ENCODE results near the gene CFAP57. TPM values are rescaled to one million over a fixed set of nuclear protein-coding genes. Genes with fewer than 3 reads are reported as not detected.

The CFAP57 gene
- total RNA-seq, 1 experiment from 2014 or later: 1.7 TPM

DNA sequence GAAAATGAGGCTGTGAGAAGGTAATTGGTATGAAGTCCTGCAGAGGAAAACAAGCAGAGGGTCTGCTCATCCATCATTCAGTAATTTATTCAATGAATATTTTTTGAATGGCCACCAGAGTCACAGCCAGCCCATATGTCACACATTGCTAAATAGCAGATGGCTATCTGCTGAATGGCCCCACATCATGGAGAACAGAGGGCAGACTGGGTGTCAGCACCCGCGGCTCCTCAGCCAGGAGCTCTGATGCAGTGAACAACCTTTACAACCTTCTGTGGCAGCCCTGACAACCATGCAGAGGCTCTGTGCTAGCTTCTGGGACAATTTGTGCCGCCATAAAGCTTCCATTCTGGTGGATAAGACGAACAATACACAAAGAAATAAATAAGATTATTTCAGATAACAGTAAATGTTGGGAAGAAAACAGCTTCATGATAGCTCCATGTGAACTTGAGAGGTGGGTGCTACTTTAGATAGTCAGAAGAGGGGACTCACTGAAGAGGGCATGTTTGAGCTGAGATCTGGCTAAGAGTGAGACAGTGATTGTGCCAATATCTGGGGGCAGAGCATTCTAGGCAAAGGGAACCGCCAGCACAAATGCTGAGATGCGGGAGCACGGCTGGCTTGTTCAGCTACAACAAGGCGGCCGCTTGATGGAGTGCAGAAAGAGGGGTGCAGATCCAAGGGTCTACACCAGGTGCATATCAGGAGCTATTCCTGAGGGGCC, 116.1 kb downstream of the CFAP57 start:
- no TSS peak for BruUV-seq (replicated peaks)
- H3K9me3 ChIP-seq (ENCODE audit: insufficient read depth, low read depth): no peaks in the 10 kb centered on the region
- no peak overlapping the region for H2AFZ ChIP-seq
- no peaks in the 10 kb centered on the region for H3K9me2 ChIP-seq (ENCODE audit: insufficient read depth)
- no peak overlapping the region for H3K27ac ChIP-seq
- H3K4me1 ChIP-seq (replicated peaks; ENCODE audit: insufficient read depth): peaks cover 32% of the 10 kb centered on the region
- H3F3A ChIP-seq (ENCODE audit: insufficient read depth, low read depth): peaks cover 3% of the 10 kb centered on the region
- CTCF ChIA-PET: no interaction called here
- POLR2A ChIA-PET (ENCODE audit: unreplicated experiment): interaction anchor here (0.6 kb wide), 2 partner anchors 141 to 471 kb away, joined by 4 to 6 read pairs; partner anchors contain the start of gene SVBP
- TF ChIP-seq, protein P1, sequence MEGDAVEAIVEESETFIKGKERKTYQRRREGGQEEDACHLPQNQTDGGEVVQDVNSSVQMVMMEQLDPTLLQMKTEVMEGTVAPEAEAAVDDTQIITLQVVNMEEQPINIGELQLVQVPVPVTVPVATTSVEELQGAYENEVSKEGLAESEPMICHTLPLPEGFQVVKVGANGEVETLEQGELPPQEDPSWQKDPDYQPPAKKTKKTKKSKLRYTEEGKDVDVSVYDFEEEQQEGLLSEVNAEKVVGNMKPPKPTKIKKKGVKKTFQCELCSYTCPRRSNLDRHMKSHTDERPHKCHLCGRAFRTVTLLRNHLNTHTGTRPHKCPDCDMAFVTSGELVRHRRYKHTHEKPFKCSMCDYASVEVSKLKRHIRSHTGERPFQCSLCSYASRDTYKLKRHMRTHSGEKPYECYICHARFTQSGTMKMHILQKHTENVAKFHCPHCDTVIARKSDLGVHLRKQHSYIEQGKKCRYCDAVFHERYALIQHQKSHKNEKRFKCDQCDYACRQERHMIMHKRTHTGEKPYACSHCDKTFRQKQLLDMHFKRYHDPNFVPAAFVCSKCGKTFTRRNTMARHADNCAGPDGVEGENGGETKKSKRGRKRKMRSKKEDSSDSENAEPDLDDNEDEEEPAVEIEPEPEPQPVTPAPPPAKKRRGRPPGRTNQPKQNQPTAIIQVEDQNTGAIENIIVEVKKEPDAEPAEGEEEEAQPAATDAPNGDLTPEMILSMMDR (conservative IDR thresholded peaks at IDR 0.05): no peak
- TF ChIP-seq EZH2 (IDR thresholded peaks at IDR 0.05; ENCODE audit: low read depth): no peak
- H3K27me3 ChIP-seq (ENCODE audit: insufficient read depth, low read depth): no peaks in the 10 kb centered on the region
- no peak for DNase-seq
- H4K20me1 ChIP-seq (ENCODE audit: insufficient read depth): no peaks in the 10 kb centered on the region
- no peak overlapping the region for H3K4me2 ChIP-seq
- no peak overlapping the region for H3K4me3 ChIP-seq
- H3K36me3 ChIP-seq (ENCODE audit: low read depth): no peaks in the 10 kb centered on the region
- peaks cover 20% of the 10 kb centered on the region for H3K79me2 ChIP-seq (ENCODE audit: low read depth)
- intact Hi-C loops (cut with micrococcal nuclease; ENCODE audit: unreplicated experiment): loop anchor here (5.0 kb wide), 1 partner anchor 34 kb away; no protein-coding TSS in a partner anchor

DNA sequence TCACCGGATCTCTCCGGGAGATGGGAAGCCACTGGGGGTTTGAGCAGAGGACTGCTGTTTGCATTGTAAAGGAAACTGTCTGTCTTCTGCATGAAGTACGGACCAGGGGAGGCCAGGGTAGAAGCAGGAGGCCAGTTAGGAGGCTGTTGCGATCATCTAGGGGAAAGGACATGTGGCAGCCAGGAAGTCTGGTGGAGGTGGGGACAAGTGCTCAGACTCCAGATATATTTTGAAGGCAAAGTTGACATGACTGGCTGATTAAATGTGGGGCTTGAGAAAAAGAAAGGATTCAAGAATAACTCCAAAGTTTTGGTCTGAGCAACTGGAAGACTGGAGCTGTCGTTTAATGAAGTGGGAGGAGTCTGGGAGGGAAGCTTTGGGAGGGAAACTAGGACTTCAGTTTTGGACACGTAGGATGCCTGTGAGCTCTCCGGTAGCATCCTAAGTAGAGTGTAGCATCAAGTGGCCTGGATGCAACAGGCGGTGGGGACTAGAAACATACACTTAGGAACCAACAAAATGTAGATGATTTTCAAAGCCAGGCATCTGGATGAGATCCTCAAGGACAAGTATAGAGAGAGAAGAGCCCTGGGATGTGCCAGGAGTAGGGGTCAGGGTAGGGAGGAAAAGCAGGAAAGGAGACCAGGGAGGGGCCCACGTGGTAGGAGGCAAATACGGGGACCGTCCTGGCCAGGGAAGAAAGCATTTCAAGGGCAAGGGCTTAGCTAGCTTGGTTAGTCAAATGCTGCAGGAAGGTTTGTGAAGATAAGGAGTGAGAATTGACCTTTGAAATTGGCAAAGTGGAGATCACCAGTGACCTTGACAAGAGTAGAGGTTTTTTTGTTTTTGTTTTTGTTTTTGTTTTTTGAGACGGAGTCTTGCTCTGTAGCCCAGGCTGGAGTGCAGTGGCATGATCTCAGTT, 116.9 kb downstream of the CFAP57 start:
- no peak overlapping the region for H3K4me3 ChIP-seq
- POLR2A ChIA-PET (ENCODE audit: unreplicated experiment): interaction anchor here (0.6 kb wide), 2 partner anchors 141 to 472 kb away, joined by 4 to 6 read pairs; partner anchors contain the start of gene SVBP
- H4K20me1 ChIP-seq (ENCODE audit: insufficient read depth): no peaks in the 10 kb centered on the region
- peaks cover 11% of the 10 kb centered on the region for H3F3A ChIP-seq (ENCODE audit: insufficient read depth, low read depth)
- no peak overlapping the region for H3K27ac ChIP-seq
- CTCF ChIA-PET: no interaction called here
- no peaks in the 10 kb centered on the region for H3K9me3 ChIP-seq (ENCODE audit: insufficient read depth, low read depth)
- H3K4me2 ChIP-seq: no peak overlapping the region
- H3K36me3 ChIP-seq (ENCODE audit: low read depth): no peaks in the 10 kb centered on the region
- no peak overlapping the region for H2AFZ ChIP-seq
- no peaks in the 10 kb centered on the region for H3K9me2 ChIP-seq (ENCODE audit: insufficient read depth)
- H3K4me1 ChIP-seq (replicated peaks; ENCODE audit: insufficient read depth): peaks cover 38% of the 10 kb centered on the region
- no TSS peak for BruUV-seq (replicated peaks)
- H3K79me2 ChIP-seq (ENCODE audit: low read depth): peaks cover 12% of the 10 kb centered on the region
- intact Hi-C loops (cut with micrococcal nuclease; ENCODE audit: unreplicated experiment): loop anchor here (5.0 kb wide), 1 partner anchor 33 kb away; no protein-coding TSS in a partner anchor
- no peaks in the 10 kb centered on the region for H3K27me3 ChIP-seq (ENCODE audit: insufficient read depth, low read depth)
- no peak for TF ChIP-seq EZH2 (IDR thresholded peaks at IDR 0.05; ENCODE audit: low read depth)
- TF ChIP-seq, protein P1 (conservative IDR thresholded peaks at IDR 0.05): no peak
- no peak for DNase-seq

DNA sequence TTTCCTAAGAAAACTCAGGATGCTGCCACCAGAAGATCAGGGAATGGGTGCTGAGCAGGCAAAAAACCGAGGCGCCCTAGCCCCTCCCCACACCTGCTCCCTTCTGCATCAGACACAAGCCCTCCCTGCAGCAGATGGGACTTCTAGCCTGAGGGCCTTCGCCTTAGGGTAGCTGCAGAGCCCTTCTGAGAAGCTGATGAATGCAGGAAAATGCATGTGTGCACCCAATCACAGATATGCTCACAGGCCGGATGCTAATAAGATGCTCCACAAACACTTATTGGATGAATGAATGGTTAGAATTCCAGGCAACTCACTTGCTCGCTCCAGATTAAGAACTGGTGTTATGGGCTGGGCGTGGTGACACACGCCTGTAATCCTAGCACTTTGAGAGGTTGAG, 120.1 kb downstream of the CFAP57 start:
- no peaks in the 10 kb centered on the region for H3K9me3 ChIP-seq (ENCODE audit: insufficient read depth, low read depth)
- H3K27me3 ChIP-seq (ENCODE audit: insufficient read depth, low read depth): no peaks in the 10 kb centered on the region
- no peaks in the 10 kb centered on the region for H3K79me2 ChIP-seq (ENCODE audit: low read depth)
- no peaks in the 10 kb centered on the region for H4K20me1 ChIP-seq (ENCODE audit: insufficient read depth)
- no peaks in the 10 kb centered on the region for H3K9me2 ChIP-seq (ENCODE audit: insufficient read depth)
- no peak overlapping the region for H3K27ac ChIP-seq
- no peak overlapping the region for H3K4me3 ChIP-seq
- POLR2A ChIA-PET (ENCODE audit: unreplicated experiment): no interaction called here
- H3K4me2 ChIP-seq: no peak overlapping the region
- no peak for DNase-seq
- BruUV-seq (replicated peaks): no TSS peak
- peaks cover 49% of the 10 kb centered on the region for H3K4me1 ChIP-seq (replicated peaks; ENCODE audit: insufficient read depth)
- CTCF ChIA-PET: no interaction called here
- intact Hi-C loops (cut with micrococcal nuclease; ENCODE audit: unreplicated experiment): no loop called here
- no peaks in the 10 kb centered on the region for H3K36me3 ChIP-seq (ENCODE audit: low read depth)
- H2AFZ ChIP-seq: no peak overlapping the region
- no peak for TF ChIP-seq EZH2 (IDR thresholded peaks at IDR 0.05; ENCODE audit: low read depth)
- TF ChIP-seq, protein P1 (conservative IDR thresholded peaks at IDR 0.05): no peak
- peaks cover 24% of the 10 kb centered on the region for H3F3A ChIP-seq (ENCODE audit: insufficient read depth, low read depth)
